ENCODE results near the gene CENPQ.

- TF ChIP-seq CTBP1 (IDR thresholded peaks at IDR 0.05; ENCODE audit: borderline replicate concordance) (no peak), FOXK2 (IDR thresholded peaks at IDR 0.05) (no peak), FOXA1 (IDR thresholded peaks at IDR 0.05) (no peak), ZNF384 (IDR thresholded peaks at IDR 0.05) (no peak)
These were observed 47.0 kb upstream of the CENPQ start for GRCh38 chr6:49416195-49416594.

Data from HEK293T (cell line).